AG09309 (cell line): ENCODE measurements around the gene CYTH1.
"Not testable (repeated sequence)": the region's sequence is repeated elsewhere in the genome, so short reads cannot be mapped to it uniquely, and the experiment has no call there.

Experiments
- DNase-seq: peaks from one replicate; pipeline ENCODE4 v3.0.0-alpha.2; 2010; ENCODE audit warnings: low read depth
- H3K4me3 ChIP-seq: 2 replicates; pipeline ENCODE4 v1.5.1; 2011; ENCODE audit warnings: mild to moderate bottlenecking, low read depth, low read length, moderate library complexity; ENCODE audit not compliant: control insufficient read depth
- TF ChIP-seq, protein P1 (sequence below): IDR thresholded peaks from 2 replicates; pipeline ENCODE4 v1.5.1; 2011; ENCODE audit warnings: mild to moderate bottlenecking, low read depth, low read length, inconsistent platforms; ENCODE audit not compliant: insufficient read depth, control insufficient read depth; ENCODE audit errors: missing control alignments

The CYTH1 gene

GRCh38 chr17:78753316-78754250, 28.5 kb downstream of the CYTH1 start:
- TF ChIP-seq, protein P1, sequence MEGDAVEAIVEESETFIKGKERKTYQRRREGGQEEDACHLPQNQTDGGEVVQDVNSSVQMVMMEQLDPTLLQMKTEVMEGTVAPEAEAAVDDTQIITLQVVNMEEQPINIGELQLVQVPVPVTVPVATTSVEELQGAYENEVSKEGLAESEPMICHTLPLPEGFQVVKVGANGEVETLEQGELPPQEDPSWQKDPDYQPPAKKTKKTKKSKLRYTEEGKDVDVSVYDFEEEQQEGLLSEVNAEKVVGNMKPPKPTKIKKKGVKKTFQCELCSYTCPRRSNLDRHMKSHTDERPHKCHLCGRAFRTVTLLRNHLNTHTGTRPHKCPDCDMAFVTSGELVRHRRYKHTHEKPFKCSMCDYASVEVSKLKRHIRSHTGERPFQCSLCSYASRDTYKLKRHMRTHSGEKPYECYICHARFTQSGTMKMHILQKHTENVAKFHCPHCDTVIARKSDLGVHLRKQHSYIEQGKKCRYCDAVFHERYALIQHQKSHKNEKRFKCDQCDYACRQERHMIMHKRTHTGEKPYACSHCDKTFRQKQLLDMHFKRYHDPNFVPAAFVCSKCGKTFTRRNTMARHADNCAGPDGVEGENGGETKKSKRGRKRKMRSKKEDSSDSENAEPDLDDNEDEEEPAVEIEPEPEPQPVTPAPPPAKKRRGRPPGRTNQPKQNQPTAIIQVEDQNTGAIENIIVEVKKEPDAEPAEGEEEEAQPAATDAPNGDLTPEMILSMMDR: no peak
- no peak for DNase-seq
- H3K4me3 ChIP-seq: no peak overlapping the region

GRCh38 chr17:78751447-78752161, 30.5 kb downstream of the CYTH1 start:
- TF ChIP-seq, protein P1: no peak
- no peak overlapping the region for H3K4me3 ChIP-seq
- no peak for DNase-seq

GRCh38 chr17:78751000-78751399, 31.1 kb downstream of the CYTH1 start:
- DNase-seq, H3K4me3 ChIP-seq: not testable (repeated sequence)

DNA sequence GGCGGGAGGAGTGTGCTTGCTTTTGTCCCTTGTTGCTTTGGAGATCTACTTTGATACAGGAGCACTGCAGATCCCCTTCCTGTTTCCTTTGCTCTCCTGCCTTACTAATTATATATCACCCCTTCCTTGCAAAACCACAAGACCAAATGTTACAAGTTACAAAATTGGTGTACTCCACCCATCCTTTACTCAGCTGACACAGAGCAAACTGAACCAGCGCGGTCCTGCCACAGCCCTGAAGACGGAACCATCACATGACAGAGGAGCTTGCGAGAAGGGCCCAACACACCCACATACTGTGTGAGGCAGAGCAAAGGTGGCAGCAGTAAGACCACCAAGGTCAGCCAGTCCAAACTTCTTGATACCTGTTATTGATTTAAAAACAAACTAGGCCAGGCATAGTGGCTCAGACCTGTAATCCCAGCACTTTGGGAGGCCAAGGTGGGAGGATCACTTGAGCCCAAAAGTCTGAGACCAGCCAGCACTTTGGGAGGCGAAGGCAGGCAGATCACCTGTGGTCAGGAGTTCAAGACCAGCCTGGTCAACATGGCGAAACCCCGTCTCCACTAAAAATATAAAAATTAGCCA, 33.2 kb downstream of the CYTH1 start:
- no peak overlapping the region for H3K4me3 ChIP-seq
- DNase-seq: no peak
- TF ChIP-seq, protein P1: no peak

- no peak overlapping the region for H3K4me3 ChIP-seq
- TF ChIP-seq, protein P1: no peak
- DNase-seq: no peak
These were observed 33.9 kb downstream of the CYTH1 start for GRCh38 chr17:78748048-78748729.

DNA sequence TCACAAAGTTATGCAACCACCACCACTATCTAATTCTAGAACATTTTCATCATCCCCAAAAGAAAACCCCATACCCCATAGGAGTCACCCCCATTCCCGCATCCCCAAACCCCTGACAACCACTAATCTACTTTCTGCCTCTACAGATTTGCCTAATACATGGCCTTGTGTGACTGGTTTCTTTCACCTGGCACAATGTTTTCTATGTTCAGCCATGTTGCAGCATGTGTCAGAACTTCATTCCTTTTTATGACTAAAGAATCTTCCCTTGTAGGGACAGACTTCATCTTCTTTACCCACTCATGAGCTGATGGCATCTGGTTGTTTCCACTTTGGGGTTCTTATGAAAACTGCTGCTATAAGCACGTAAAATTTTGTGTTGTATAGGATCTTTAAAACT, 34.6 kb downstream of the CYTH1 start:
- TF ChIP-seq, protein P1: no peak
- DNase-seq: no peak
- no peak overlapping the region for H3K4me3 ChIP-seq
